HG03159 (cell line): Measurements from ENCODE around the gene CDC20.
A peak's percentile ranks its signal among the peaks of the same experiment; 100 is the strongest.
"Not testable (repeated sequence)": the region's sequence is repeated elsewhere in the genome, so short reads cannot be mapped to it uniquely, and the experiment has no call there.

Experiments used
- ATAC-seq: cut with Tn5 transposase; IDR thresholded peaks from one replicate; pipeline ENCODE4 v1.9.1; 2021; ENCODE audit warnings: mild to moderate bottlenecking, moderate library complexity; ENCODE audit not compliant: unreplicated experiment

Gene CDC20

DNA sequence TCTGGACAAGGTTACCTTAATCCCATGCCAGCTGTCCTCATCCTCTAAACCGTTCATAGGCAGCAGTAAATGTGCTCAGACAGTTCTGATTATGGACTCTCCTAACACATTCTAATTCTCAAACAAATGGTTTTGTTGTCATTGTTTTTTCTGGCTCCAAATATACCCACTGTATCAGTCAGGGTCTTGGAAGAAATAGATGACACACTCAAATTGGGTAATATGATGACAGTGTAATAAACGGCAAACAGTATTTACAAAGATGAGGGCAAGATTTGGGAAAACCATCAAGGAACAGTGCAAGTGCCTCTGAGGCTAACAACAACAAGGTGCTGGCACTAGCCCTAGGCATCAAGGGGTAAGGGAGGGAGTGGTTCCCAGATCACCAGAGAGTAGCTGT lies 4.3 kb upstream of the CDC20 start:
- no peak for ATAC-seq

DNA sequence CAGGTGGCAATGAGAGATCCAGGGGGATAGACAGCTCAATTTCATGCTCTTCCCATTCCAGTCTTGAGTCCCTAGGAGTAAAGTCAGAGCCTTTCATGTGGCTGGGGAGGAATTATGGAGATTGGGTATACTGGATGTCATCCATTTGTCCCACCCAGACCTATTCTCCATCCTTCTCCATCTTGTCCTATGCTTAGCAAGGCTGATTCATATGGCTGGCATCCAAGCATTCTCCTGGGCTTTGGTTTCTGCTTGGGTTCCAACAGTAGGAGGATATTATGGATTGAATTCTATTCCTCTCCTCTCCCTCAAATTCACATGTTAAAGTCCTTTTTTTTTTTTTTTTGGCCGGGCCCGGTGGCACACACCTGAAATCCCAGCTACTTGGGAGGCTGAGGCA lies 3.8 kb upstream of the CDC20 start:
- ATAC-seq: no peak

DNA sequence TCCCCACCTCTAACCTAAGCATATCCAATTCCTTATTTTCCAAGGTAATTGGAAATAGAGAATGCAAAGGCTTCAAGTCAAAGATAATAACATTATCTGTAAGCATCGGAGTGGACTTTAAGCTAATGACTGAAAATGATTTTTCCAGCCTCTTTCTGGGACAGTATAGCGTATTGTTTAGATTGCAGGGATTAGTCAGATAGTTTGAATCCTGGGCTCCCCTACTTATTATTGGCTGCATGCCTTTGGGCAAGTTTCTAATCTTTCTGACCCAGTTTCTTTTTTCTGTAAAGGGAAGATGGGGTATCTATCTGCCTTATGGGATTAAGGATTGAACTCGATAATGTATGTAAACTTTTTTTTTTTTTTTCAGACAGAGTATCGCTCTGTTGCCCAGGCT lies 1.5 kb upstream of the CDC20 start:
- ATAC-seq: no peak

DNA sequence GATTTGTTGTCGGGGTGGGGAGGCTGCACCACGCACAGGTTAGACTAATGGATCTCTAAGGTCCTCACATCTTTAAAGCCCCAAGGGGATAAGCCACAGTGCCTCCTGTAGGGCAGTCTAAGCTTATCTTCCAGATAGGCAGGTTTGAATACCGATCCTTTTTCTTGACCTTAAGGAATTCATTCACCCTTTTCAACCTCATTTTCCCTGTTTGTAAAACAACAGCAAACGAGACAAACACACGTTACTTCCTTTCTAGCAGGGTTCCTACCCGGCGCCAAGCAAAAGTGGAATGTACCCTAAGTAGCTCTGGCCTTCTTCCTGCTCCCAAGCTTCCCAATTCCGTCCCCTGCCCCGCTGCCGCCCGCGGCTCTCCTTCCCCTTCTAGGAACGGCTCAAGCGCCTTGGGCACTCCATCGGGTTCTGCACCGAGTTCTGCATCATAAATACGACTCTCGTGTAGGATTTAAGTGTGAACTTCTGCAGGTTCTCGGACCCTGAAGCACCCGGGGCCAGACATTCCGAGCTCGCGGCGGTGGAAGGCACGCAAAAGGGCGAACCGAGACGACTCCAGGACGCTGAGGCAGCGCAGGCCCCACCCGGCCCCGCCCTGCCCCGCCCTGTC lies 548 bp upstream of the CDC20 start:
- peak; percentile 2 for ATAC-seq

DNA sequence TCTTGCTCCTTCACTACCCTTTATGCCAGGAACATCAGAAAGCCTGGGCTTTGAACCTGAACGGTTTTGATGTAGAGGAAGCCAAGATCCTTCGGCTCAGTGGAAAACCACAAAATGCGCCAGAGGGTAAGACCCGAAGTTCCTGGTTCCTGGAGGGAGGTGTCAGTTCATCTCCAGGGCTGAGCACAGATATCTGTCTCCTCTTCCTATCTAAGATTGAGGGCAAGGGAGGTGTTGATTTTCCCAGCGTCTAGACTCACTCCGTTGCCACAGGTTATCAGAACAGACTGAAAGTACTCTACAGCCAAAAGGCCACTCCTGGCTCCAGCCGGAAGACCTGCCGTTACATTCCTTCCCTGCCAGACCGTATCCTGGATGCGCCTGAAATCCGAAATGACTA lies 915 bp downstream of the CDC20 start:
- no peak for ATAC-seq

DNA sequence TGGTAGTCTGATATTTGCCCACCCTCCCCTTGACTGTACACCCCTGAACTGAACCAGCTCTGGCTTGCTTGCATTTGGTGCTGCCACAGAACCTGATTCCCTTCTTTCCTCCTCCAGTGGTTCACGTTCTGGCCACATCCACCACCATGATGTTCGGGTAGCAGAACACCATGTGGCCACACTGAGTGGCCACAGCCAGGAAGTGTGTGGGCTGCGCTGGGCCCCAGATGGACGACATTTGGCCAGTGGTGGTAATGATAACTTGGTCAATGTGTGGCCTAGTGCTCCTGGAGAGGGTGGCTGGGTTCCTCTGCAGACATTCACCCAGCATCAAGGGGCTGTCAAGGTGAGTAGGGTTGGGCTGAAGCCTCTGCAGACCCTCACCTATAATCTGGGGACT lies 1.8 kb downstream of the CDC20 start:
- ATAC-seq: no peak

DNA sequence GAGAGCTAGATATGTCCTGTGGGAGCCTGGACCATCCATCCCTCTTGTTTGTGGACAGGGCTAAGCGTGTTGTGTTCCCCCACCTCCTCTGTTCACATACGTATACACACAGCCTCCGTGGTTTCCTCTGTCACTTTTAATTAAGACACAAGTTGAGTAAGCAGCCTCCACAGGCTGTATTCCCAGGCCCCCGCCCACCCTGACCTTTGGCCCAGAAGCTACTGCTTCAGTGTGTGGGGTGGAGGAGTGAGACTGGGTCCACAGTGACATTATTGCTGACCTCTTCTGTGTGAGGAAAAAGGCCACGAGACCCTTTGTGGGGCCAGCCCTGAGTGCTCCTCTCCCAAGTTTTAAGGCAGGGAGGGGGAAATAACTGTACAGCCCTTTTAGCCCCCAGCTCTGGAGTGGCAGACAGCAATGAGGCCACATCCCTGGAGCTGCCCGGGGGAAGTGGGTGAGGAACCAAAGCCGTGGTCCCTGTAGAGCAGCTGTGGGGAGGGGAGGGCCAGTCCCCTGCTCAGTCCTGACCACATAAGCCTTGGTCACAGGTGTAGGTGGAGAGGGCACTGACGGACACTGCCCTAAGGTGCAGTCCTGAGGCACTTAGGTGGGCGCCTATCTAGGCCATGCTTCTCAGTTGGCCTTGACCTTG lies 4.6 kb downstream of the CDC20 start:
- no peak for ATAC-seq

DNA sequence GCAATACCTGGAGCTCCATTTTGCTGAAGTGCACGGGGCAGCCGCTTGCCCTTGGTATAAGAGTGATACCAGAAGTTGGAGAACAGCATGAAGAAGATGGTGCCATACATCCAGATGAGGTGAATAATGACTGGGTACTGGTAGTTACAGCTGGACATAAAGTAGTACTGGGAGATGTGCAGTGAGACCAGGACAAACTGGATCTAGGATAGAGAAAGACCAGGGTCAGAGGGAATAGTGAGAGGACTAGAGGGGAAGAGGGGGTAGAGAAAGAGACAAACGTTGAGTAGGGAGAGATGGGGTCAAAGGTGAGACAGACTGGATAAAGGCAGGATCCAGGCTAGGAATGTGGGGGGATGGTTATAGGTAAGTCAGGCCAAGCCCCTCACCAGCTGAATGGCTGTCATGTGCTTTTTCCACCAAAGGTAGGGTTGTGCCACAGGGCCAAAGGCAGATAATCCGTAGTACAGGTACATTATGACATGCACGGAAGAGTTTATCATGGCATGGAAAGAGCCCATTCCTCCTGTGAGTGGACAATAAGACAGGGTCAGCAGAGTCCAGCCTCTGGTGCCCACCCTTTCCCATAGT lies 5.2 kb downstream of the CDC20 start:
- ATAC-seq: no peak

DNA sequence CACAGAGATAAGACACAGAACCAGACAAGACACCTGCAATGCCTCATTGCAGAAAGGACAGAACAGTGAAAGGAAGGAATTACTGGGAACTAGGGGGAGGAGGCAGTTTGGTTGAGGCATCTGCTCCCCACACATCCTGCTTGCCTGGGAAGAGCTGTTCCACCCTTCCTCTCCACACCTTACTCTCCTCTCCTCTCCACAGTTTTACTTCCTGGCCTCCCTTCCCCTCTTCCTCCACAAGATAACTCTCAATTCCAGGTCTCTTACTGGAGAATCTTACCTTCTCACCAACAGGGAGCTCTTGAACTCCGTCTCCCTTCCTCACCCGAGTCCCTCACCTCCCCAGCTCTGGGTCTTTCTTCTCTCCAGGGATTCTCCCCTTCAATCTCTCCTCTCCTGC lies 6.9 kb downstream of the CDC20 start:
- no peak for ATAC-seq

DNA sequence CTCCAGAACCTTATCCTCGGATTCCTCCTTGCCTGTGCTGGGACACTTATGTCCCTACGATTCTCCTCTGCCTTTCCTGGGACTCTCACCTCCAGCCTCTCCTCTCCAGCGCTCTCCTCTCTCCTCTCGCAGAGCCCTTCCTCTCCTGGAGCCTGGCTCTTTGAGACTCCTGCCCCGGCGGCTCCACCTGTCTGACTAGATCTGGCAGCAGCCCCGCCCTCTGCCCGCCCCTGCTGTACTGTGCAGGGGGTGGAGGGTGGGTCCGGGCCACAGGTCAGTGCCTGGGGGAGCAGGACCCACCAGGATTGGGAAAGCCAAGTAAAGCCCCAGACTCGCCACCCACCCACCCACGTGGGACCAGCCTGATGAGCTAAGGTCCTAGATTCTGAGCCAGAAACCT lies 7.4 kb downstream of the CDC20 start:
- no peak for ATAC-seq

DNA sequence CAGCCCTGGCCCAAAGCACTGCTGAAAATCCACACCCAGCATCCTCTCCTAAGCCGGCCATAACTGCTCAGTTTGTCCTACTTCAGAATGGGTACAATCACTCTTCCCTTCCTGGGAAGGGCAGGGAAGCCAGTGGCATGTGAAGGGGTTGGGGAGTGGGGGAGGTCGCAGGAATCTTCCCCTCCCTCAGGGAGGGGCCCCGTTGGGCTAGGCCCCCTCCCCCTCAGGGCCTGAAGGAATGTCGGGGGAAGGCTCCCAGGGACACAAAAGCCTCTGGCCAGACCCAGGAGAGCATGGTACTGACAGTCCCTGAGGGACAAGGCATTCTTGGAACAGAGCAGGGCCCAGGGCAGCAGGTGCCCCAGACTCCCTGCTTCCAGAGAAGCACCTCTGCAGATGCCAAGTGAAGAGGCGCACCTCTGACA lies 7.8 kb downstream of the CDC20 start:
- ATAC-seq: no peak

DNA sequence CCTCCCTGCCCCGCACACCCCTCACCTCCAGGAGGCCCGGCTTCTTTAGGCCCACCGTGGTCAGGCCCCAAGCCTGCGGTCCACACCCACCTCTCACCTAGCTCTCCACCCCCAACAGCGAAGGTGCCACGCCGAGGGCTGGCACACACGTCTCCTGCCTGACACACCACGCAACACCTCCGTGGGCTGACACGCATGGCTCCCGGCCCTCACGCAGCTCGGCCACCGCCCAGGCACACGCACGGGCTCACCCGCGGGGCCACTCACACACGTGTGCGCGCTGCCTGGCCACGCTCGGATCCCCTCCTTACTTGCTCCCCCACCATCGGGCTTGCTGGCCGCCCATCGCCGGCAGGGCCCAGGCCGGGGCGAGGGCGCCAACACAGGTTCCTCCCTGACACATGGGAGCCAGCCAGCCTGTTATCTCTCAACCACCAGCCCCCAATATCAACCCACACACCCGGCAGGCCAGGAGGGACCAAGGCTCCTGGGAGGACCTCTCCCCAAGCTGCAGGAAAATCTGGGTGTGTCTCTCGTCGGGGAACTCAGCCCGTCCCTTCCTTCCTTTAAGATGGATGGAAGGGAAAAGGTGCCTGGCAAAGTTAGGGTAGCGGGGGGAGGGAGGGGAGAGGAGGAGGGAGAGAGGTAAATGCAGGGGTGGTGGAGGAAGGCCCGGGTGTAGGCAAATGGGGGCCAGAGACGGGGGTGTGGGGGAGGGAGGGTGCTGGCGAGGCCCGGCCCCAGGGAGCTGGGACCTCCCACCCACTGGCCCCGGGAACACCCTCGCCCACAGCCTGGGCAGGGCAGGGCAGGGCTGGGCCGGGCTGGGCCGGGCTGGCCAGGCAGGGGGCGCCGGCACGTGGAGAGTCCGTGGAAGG lies 8.5 kb downstream of the CDC20 start:
- peak; percentile 31 for ATAC-seq

DNA sequence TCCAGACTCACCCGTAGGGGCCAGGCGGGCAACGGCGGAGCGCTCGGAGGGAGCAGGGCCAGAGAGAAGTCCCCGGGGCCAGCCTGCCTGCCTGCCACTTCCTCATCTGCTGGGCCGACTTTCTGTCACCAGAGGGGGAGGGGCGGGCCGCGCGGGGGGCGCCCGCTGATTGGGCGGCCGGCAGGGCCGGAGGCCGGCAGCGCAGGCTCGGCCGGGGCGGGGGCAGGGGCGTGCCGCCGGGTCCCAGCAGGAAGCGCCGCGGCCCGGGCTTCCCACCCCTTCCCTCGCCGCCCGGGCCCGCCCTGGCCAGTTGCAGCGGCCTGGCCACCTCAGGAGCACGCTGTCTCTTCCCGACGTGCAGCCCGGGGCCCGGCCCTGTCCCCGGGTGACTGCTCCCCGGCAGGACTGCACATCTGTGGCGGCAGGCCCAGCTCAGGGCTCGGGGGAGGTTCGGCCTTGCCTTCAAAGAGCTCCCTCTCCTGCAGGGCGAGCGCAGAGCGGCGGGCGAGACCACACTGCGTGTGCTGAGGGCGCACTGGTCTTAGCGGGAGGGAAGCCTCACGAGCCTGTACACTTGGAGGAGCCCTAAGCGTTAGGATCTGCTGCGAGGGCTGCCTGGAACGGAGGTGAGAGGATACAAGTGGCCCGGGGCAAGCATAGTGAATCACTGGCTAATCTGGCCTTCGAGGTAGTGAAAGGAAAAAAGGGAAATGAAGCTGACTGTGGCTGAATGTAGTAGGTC lies 9.3 kb downstream of the CDC20 start, which contains the start of gene ELOVL1:
ELOVL1 (minus strand) TSS at position 108 of the 742 bp plus-strand sequence. CDS start 2,402 bp downstream, outside the sequence.
- ATAC-seq: peak; percentile 77

DNA sequence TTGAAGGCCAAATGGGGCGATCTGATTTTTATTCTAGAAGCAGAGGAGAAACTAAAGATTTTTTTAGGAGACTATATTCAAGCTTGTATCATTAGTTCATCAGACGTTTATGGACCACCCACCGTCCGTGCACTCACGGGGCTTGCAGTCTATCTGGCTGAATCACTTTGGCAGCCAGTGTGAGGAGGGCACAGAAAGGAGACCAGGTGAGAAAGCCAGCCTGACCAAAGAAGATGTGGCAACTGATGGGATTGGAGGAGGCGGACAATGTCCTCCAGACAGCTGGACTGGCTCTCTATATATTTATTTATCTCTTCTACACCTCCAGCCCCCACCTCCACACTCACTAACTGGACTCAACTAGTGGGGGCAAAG lies 9.9 kb downstream of the CDC20 start:
- no peak for ATAC-seq

DNA sequence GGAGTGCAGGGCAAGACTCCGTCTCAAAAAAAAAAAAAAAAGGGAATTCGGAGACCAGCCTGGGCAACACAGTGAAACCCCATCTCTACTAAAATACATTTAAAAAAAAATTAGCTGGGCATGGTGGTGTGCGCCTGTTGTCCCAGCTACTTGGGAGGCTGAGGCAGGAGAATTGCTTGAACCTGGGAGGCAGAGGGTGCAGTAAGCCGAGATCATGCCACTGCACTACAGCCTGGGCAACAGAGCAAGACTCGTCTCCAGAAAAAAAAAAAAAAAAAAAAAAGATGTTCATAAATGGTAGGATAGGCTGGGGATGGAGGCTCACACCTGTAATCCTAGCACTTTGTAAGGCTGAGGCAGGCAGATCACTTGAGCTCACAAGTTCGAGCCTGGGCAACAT lies 11.0 kb downstream of the CDC20 start:
- not testable (repeated sequence) for ATAC-seq

DNA sequence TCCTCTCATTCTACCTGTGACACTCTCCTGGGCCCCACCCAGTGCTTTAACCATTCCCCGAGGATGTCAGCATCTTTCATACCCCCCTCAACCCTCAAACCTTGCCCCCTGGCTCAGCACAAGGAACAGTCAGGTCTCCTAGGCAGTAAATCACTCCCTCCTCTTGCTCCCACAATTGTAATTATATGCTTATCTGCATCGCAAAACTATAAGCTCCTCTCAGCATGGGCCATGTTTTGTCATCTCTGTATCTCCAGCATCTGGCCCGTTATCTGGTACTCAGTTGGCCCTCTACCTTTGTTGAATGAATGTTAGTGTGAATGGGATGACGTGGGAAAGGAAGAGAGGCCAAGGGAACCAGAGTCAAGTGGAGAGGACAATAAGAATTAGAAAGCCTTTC lies 11.8 kb downstream of the CDC20 start:
- ATAC-seq: no peak

DNA sequence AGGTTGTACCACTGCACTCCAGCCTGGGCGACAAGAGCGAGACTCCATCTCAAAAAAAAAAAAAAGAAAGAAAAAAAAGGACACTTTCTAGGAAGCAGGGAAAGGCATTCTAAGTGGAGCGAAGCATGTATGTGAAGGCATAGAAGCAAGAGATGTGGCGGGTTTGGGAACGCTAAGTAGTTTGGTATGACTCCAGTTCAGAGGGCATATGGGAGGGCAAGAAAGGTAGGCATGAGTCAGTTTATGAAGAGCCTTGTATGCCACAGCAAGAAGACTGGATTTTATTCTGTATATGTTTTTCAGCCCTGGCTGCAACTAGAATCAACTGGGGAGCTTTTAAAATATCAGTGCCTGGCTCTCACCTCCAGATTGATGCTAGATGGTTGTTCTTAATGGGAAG lies 13.4 kb downstream of the CDC20 start:
- ATAC-seq: no peak

DNA sequence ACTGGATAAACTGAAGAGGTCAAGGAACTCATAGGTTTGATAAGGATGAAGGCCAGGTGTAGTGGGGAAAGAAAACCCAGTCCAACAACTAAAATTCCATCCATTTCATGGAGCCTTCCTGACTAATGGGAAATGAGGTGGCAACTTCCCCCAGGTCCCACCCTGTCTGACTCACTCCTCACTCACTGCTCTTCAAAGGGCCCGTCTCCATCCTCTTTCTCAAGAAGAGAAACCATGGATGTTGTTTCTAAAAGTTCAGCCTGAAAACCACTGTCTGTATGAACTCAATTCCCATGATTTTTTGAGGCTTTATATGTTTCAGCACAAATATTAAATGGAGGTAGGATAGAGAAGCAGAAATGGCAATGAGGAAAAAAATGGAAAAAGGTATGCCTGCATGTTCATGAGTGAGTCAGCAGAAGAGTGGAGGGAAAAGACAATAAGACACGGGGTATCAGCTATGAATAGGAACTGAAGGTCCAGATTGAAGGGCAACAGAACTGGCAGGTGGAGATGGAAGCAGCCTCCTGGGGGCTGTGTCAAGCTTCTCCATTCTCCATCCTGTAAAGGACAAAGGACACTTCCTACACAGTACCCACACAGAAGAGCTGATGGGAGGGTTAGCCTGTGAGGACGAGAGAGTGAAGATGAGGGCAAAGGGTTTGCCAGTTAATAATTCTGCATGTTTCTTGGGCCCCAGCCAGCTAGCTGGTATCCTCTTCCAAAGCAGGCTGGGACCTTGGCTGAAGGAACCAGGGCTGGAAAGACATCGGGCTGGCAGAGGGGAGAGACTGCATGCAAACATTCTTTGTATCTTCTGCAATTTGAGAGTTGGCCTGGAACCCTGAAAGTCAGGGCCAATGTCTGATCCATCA lies 14.5 kb downstream of the CDC20 start:
- no peak for ATAC-seq

DNA sequence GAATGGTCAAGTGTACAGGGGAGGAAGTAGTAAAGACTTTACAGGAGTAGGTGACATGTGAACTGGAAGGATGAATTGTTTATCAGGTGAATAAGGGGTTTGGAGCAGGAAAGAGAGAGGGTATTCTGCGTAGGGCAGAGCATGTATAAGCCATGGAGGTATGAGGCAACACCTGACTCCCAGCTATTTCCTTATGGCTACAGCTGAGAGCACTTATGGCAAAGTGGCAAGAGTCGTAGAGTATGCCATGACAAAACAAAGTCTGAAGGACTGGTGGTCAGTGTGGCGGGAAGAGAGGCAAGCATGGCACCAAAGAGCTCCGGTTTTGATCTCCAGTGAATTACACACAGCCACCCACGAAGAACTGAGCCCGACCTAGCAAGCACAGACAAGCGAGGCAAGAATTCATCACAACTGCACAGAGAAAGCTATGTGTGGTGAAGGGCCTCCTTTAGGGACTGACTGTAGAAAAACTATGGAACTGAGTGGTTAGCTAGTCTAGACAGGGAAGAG lies 18.0 kb downstream of the CDC20 start:
- no peak for ATAC-seq

DNA sequence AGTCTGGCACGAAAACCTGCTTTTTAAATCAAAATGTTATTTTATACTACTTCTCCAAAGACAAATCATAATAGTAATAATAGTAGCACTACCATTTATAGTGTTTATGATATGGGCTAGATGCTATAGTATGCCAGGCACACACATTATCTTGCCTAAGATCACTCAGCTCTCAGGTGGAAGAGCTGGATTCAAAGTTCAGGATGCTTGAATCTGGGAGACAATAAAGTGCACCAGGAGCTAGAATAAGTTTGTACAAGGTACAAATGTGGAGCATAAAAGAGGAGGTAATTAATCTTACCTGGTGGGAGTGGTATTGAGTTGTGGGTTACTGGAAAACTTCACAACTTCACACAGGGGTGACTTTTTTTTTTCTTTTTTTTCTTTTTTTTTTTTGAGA lies 19.1 kb downstream of the CDC20 start:
- ATAC-seq: no peak
